Ishikawa (cell line): ENCODE data around the gene RPS28.

Experiments used
- EGR1 ChIP-seq: IDR thresholded peaks from 2 replicates; pipeline ENCODE4 v1.6.1; 2012
- NFIC ChIP-seq: IDR thresholded peaks from 2 replicates; pipeline ENCODE4 v1.6.1; 2012
- TAF1 ChIP-seq: IDR thresholded peaks from 2 replicates; pipeline ENCODE4 v1.6.1; 2012; ENCODE audit warnings: low read depth, mild to moderate bottlenecking
- TCF12 ChIP-seq: IDR thresholded peaks from 2 replicates; pipeline ENCODE4 v1.6.1; 2012; ENCODE audit warnings: low read depth
- YY1 ChIP-seq: IDR thresholded peaks from 2 replicates; pipeline ENCODE4 v1.6.1; 2012; ENCODE audit warnings: low read depth

GRCh38 chr19:8352134-8352827, 31.0 kb downstream of the RPS28 start:
- TF ChIP-seq EGR1 (no peak), TAF1 (no peak), TCF12 (no peak), YY1 (no peak), NFIC (no peak)
